Measurements from ENCODE around the gene INTU. TPM values are rescaled to one million over a fixed set of nuclear protein-coding genes. Genes with fewer than 3 reads are reported as not detected.

INTU gene
- total and polyA plus RNA-seq, 4 donors, result 0.30 to 1.7 (median 1.1) TPM

DNA sequence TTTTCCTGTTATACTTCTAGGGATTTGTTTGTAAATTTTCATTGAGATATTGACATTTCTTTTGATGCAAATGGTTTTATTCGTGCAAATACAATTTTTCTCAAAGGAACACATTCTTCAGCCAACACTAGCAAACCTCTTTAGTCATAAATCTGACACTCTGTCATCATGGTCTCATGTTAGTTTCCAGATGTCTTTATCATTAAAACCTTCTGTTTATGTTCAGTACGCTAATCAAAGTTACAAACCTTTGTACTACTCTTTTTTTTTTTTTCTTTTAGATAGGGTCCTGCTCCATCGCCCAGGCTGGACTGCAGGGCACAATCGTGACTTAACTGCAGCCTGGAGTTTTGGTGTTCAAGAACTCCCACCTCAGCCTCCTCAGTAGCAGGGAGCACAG lies 104.5 kb downstream of the INTU start:
- H3K36me3 ChIP-seq (ENCODE audit: control insufficient read depth in 4 of 4, insufficient read depth in 3 of 4, low read depth in 1 of 4, low read length in 3 of 4), result no peaks in the 10 kb centered on the region
- H3K4me1 ChIP-seq (ENCODE audit: control insufficient read depth in 4 of 4, insufficient read depth in 4 of 4, low read length in 3 of 4), result no peaks in the 10 kb centered on the region
- H3K27me3 ChIP-seq (ENCODE audit: control insufficient read depth in 4 of 4, insufficient read depth in 4 of 4, low read length in 3 of 4), result peaks cover 0 to 10% (median 0%) of the 10 kb centered on the region in 4 donors
- TF ChIP-seq SP1 (IDR thresholded peaks at IDR 0.05) (no peak), TAF1 (conservative IDR thresholded peaks at IDR 0.05) (no peak), GABPA (IDR thresholded peaks at IDR 0.05 in 1 of 2, conservative IDR thresholded peaks at IDR 0.05 in 1 of 2) (no peak), YY1 (IDR thresholded peaks at IDR 0.05) (no peak), NR2F2 (IDR thresholded peaks at IDR 0.05) (no peak), FOXA2 (IDR thresholded peaks at IDR 0.05) (no peak), FOXA1 (IDR thresholded peaks at IDR 0.05) (no peak)
- TF ChIP-seq, protein P1, sequence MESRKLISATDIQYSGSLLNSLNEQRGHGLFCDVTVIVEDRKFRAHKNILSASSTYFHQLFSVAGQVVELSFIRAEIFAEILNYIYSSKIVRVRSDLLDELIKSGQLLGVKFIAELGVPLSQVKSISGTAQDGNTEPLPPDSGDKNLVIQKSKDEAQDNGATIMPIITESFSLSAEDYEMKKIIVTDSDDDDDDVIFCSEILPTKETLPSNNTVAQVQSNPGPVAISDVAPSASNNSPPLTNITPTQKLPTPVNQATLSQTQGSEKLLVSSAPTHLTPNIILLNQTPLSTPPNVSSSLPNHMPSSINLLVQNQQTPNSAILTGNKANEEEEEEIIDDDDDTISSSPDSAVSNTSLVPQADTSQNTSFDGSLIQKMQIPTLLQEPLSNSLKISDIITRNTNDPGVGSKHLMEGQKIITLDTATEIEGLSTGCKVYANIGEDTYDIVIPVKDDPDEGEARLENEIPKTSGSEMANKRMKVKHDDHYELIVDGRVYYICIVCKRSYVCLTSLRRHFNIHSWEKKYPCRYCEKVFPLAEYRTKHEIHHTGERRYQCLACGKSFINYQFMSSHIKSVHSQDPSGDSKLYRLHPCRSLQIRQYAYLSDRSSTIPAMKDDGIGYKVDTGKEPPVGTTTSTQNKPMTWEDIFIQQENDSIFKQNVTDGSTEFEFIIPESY (IDR thresholded peaks at IDR 0.05), result no peak
- TF ChIP-seq, protein P2, sequence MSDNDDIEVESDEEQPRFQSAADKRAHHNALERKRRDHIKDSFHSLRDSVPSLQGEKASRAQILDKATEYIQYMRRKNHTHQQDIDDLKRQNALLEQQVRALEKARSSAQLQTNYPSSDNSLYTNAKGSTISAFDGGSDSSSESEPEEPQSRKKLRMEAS (IDR thresholded peaks at IDR 0.05), result no peak
- H3K27ac ChIP-seq (ENCODE audit: low read depth in 1 of 2, low read length in 2 of 2), result no peak overlapping the region
- 71% methylated on average over 4 of the region's 4 CpGs for WGBS
- no peak overlapping the region for H3K9ac ChIP-seq (ENCODE audit: low read depth in 1 of 2, low read length in 2 of 2)
- H3K9me3 ChIP-seq (ENCODE audit: control insufficient read depth in 4 of 4, low read length in 3 of 4), result no peaks in the 10 kb centered on the region
- no peak overlapping the region for H3K4me3 ChIP-seq (ENCODE audit: low read depth in 1 of 3, low read length in 3 of 3)
- no peak for DNase-seq (ENCODE audit: low spot score)

DNA sequence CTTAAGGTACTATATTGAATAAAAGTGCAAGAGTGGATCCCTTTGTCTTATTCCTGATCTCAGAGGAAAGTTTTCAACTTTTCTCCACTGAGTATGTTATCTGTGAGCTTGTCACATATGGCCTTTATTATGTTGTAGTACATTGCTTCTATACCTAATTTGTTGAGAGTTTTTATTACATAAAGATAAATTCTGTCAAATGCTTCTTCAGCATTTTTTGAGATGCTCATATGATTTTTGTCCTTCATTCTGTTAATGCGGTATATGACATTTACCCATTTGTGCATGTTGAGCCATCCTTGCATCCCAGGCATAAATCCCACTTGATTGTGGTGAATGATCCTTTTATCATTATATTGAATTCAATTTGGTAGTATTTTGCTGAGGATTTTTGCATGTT lies 108.5 kb downstream of the INTU start:
- Histone ChIP-seq H3K9me3 (ENCODE audit: control insufficient read depth in 4 of 4, low read length in 3 of 4) (no peaks in the 10 kb centered on the region), H3K9ac (ENCODE audit: low read depth in 1 of 2, low read length in 2 of 2) (no peak overlapping the region), H3K4me1 (ENCODE audit: control insufficient read depth in 4 of 4, insufficient read depth in 4 of 4, low read length in 3 of 4) (no peaks in the 10 kb centered on the region), H3K27ac (ENCODE audit: low read depth in 1 of 2, low read length in 2 of 2) (no peak overlapping the region), H3K36me3 (ENCODE audit: control insufficient read depth in 4 of 4, insufficient read depth in 3 of 4, low read depth in 1 of 4, low read length in 3 of 4) (no peaks in the 10 kb centered on the region), H3K4me3 (ENCODE audit: low read depth in 1 of 3, low read length in 3 of 3) (no peak overlapping the region), H3K27me3 (ENCODE audit: control insufficient read depth in 4 of 4, insufficient read depth in 4 of 4, low read length in 3 of 4) (peaks cover 0 to 6% (median 0%) of the 10 kb centered on the region in 4 donors)
- TF ChIP-seq EGR1 (IDR thresholded peaks at IDR 0.05; ENCODE audit: low read depth in 2 of 2) (no peak), RXRA (IDR thresholded peaks at IDR 0.05) (no peak), NR2F2 (IDR thresholded peaks at IDR 0.05) (no peak), GABPA (IDR thresholded peaks at IDR 0.05 in 1 of 2, conservative IDR thresholded peaks at IDR 0.05 in 1 of 2) (no peak), SP1 (IDR thresholded peaks at IDR 0.05) (no peak), RAD21 (IDR thresholded peaks at IDR 0.05) (no peak), FOXA2 (IDR thresholded peaks at IDR 0.05) (no peak), HNF4A (conservative IDR thresholded peaks at IDR 0.05) (no peak), FOXA1 (IDR thresholded peaks at IDR 0.05) (no peak), YY1 (IDR thresholded peaks at IDR 0.05) (no peak), JUND (IDR thresholded peaks at IDR 0.05) (no peak), TAF1 (conservative IDR thresholded peaks at IDR 0.05) (no peak), HNF4G (IDR thresholded peaks at IDR 0.05) (no peak)
- TF ChIP-seq, protein P1 (IDR thresholded peaks at IDR 0.05), result no peak
- TF ChIP-seq, protein P3, sequence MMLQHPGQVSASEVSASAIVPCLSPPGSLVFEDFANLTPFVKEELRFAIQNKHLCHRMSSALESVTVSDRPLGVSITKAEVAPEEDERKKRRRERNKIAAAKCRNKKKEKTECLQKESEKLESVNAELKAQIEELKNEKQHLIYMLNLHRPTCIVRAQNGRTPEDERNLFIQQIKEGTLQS (IDR thresholded peaks at IDR 0.05), result no peak
- TF ChIP-seq, protein P4, sequence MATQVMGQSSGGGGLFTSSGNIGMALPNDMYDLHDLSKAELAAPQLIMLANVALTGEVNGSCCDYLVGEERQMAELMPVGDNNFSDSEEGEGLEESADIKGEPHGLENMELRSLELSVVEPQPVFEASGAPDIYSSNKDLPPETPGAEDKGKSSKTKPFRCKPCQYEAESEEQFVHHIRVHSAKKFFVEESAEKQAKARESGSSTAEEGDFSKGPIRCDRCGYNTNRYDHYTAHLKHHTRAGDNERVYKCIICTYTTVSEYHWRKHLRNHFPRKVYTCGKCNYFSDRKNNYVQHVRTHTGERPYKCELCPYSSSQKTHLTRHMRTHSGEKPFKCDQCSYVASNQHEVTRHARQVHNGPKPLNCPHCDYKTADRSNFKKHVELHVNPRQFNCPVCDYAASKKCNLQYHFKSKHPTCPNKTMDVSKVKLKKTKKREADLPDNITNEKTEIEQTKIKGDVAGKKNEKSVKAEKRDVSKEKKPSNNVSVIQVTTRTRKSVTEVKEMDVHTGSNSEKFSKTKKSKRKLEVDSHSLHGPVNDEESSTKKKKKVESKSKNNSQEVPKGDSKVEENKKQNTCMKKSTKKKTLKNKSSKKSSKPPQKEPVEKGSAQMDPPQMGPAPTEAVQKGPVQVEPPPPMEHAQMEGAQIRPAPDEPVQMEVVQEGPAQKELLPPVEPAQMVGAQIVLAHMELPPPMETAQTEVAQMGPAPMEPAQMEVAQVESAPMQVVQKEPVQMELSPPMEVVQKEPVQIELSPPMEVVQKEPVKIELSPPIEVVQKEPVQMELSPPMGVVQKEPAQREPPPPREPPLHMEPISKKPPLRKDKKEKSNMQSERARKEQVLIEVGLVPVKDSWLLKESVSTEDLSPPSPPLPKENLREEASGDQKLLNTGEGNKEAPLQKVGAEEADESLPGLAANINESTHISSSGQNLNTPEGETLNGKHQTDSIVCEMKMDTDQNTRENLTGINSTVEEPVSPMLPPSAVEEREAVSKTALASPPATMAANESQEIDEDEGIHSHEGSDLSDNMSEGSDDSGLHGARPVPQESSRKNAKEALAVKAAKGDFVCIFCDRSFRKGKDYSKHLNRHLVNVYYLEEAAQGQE (IDR thresholded peaks at IDR 0.05), result no peak
- TF ChIP-seq, protein P5, sequence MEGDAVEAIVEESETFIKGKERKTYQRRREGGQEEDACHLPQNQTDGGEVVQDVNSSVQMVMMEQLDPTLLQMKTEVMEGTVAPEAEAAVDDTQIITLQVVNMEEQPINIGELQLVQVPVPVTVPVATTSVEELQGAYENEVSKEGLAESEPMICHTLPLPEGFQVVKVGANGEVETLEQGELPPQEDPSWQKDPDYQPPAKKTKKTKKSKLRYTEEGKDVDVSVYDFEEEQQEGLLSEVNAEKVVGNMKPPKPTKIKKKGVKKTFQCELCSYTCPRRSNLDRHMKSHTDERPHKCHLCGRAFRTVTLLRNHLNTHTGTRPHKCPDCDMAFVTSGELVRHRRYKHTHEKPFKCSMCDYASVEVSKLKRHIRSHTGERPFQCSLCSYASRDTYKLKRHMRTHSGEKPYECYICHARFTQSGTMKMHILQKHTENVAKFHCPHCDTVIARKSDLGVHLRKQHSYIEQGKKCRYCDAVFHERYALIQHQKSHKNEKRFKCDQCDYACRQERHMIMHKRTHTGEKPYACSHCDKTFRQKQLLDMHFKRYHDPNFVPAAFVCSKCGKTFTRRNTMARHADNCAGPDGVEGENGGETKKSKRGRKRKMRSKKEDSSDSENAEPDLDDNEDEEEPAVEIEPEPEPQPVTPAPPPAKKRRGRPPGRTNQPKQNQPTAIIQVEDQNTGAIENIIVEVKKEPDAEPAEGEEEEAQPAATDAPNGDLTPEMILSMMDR (IDR thresholded peaks at IDR 0.05; ENCODE audit: low read depth, low read length, missing input control), result no peak
- TF ChIP-seq, protein P2 (IDR thresholded peaks at IDR 0.05), result no peak
- DNase-seq (ENCODE audit: low spot score), result no peak
- WGBS, result 97% methylated on average over 1 of the region's 1 CpG
